GM23338 (cell line): ENCODE measurements around the gene HDAC10. TPM values are rescaled to one million over a fixed set of nuclear protein-coding genes. Genes with fewer than 3 reads are reported as not detected.
A peak's percentile ranks its signal among the peaks of the same experiment; 100 is the strongest.

Experiments
- ATAC-seq: fragments of 200-7000 bp; cut with Tn5 transposase; 3 replicates; pipeline ENCODE4 v1.9.1; 2020
- DNase-seq: peaks from one replicate; pipeline ENCODE4 v3.0.0-alpha.2; 2015; ENCODE audit warnings: low spot score
- H2AFZ ChIP-seq: fragments of 200-600 bp; sonication (generic); 2 replicates; pipeline ENCODE4 v1.8.0; 2016; ENCODE audit warnings: antibody characterized with exemption, mild to moderate bottlenecking, moderate library complexity
- H3F3A ChIP-seq: fragments of 200-600 bp; sonication (generic); replicated peaks from 2 replicates; pipeline ENCODE4 v1.8.0; 2017; ENCODE audit warnings: antibody characterized with exemption, mixed run types, low read depth
- H3K27ac ChIP-seq: fragments of 200-600 bp; sonication (generic); 2 replicates; pipeline ENCODE4 v1.6.1; 2016; ENCODE audit warnings: low read depth
- H3K27me3 ChIP-seq: fragments of 200-600 bp; sonication (generic); 2 replicates; pipeline ENCODE4 v1.8.0; 2016; ENCODE audit warnings: mild to moderate bottlenecking, mixed run types, moderate library complexity; ENCODE audit not compliant: insufficient read depth
- H3K36me3 ChIP-seq: fragments of 200-600 bp; sonication (generic); 2 replicates; pipeline ENCODE4 v1.8.0; 2016; ENCODE audit warnings: mild to moderate bottlenecking; ENCODE audit not compliant: insufficient read depth
- H3K4me1 ChIP-seq: fragments of 200-600 bp; sonication (generic); 2 replicates; pipeline ENCODE4 v1.8.0; 2016; ENCODE audit warnings: mild to moderate bottlenecking, moderate library complexity; ENCODE audit not compliant: insufficient read depth
- H3K4me2 ChIP-seq: fragments of 200-600 bp; sonication (generic); 2 replicates; pipeline ENCODE4 v1.7.1; 2017; ENCODE audit warnings: mixed run types
- H3K4me3 ChIP-seq: fragments of 200-600 bp; sonication (generic); 2 replicates; pipeline ENCODE4 v1.6.1; 2016; ENCODE audit warnings: mixed run types
- H3K79me2 ChIP-seq: fragments of 200-600 bp; sonication (generic); replicated peaks from 2 replicates; pipeline ENCODE4 v1.8.0; 2017; ENCODE audit warnings: mild to moderate bottlenecking; ENCODE audit not compliant: insufficient read depth
- H3K9me2 ChIP-seq: fragments of 200-600 bp; sonication (generic); 2 replicates; pipeline ENCODE4 v1.8.0; 2017; ENCODE audit not compliant: insufficient read depth
- H4K20me1 ChIP-seq: fragments of 200-600 bp; sonication (generic); replicated peaks from 2 replicates; pipeline ENCODE4 v1.8.0; 2017; ENCODE audit warnings: mild to moderate bottlenecking; ENCODE audit not compliant: insufficient read depth
- H3K27ac Mint-ChIP-seq: 2 replicates; pipeline ENCODE4 v1.8.0; 2020; ENCODE audit warnings: inconsistent platforms, mild to moderate bottlenecking, moderate library complexity, mixed read lengths
- H3K27me3 Mint-ChIP-seq: 3 replicates; pipeline ENCODE4 v1.8.0; 2022; ENCODE audit warnings: low read depth, mild to moderate bottlenecking, moderate library complexity, mixed read lengths, inconsistent platforms; ENCODE audit not compliant: insufficient read depth, poor library complexity
- H3K36me3 Mint-ChIP-seq: 3 replicates; pipeline ENCODE4 v1.8.0; 2021; ENCODE audit warnings: low read depth, mild to moderate bottlenecking, inconsistent platforms, moderate library complexity, mixed read lengths
- H3K4me1 Mint-ChIP-seq: 3 replicates; pipeline ENCODE4 v1.8.0; 2020; ENCODE audit warnings: mild to moderate bottlenecking, inconsistent platforms, mixed read lengths
- H3K4me3 Mint-ChIP-seq: 3 replicates; pipeline ENCODE4 v1.8.0; 2021; ENCODE audit warnings: moderate library complexity, mild to moderate bottlenecking, inconsistent platforms, mixed read lengths
- H3K9me3 Mint-ChIP-seq: 3 replicates; pipeline ENCODE4 v1.8.0; 2020; ENCODE audit warnings: moderate library complexity, mild to moderate bottlenecking, inconsistent platforms, mixed read lengths
- CREB1 ChIP-seq: fragments of 250-450 bp; sonication (Bioruptor Pico); IDR thresholded peaks from 2 replicates; pipeline ENCODE4 v1.5.0; 2020; ENCODE audit warnings: low read depth, mild to moderate bottlenecking, moderate library complexity
- EZH2phosphoT487 ChIP-seq: fragments of 200-600 bp; sonication (generic); IDR thresholded peaks from one replicate; pipeline ENCODE4 v1.8.1; 2018; ENCODE audit warnings: antibody characterized with exemption; ENCODE audit not compliant: unreplicated experiment
- JUNB ChIP-seq: IDR thresholded peaks from one replicate; pipeline ENCODE4 v1.6.1; 2016; ENCODE audit warnings: antibody characterized with exemption; ENCODE audit not compliant: unreplicated experiment
- NANOG ChIP-seq: IDR thresholded peaks from 2 replicates; pipeline ENCODE4 v1.6.1; 2016; ENCODE audit warnings: antibody characterized with exemption, borderline replicate concordance
- POLR2AphosphoS5 ChIP-seq: IDR thresholded peaks from 2 replicates; pipeline ENCODE4 v1.6.1; 2016; ENCODE audit warnings: antibody characterized with exemption, low read depth
- STAT1 ChIP-seq: IDR thresholded peaks from one replicate; pipeline ENCODE4 v1.6.1; 2016; ENCODE audit warnings: antibody characterized with exemption; ENCODE audit not compliant: unreplicated experiment
- ZNF114 ChIP-seq: fragments of 250-450 bp; sonication (Bioruptor Pico); IDR thresholded peaks from 2 replicates; pipeline ENCODE4 v1.5.0; 2020; ENCODE audit warnings: mild to moderate bottlenecking, moderate library complexity
- ZNF331 ChIP-seq: fragments of 250-450 bp; sonication (Bioruptor Pico); IDR thresholded peaks from 2 replicates; pipeline ENCODE4 v1.5.0; 2020; ENCODE audit warnings: low read depth, mild to moderate bottlenecking, moderate library complexity
- polyA plus RNA-seq: library from polyadenylated mRNA; unstranded; fragments of >200 nt; fragmentation: Nextera tagmentation; extraction: Ambion mirVana; gene quantifications from 2 replicates; pipeline ENCODE4 v1.2.1, GENCODE V29; 2016
- total RNA-seq: library from RNA; depleted of rRNA; stranded (reverse); fragments of >200 nt; shearing (Covaris generic); gene quantifications from 2 replicates; pipeline ENCODE4 v1.2.3, GENCODE V29; 2014
- TF ChIP-seq, protein P1 (sequence below): IDR thresholded peaks from one replicate; pipeline ENCODE4 v1.6.1; 2018; ENCODE audit warnings: antibody characterized with exemption; ENCODE audit not compliant: unreplicated experiment

Gene HDAC10
- total and polyA plus RNA-seq, 2 experiments from 2014 or later: 4.1 to 41.9 TPM

- TF ChIP-seq JUNB: no peak
These were observed 42.6 kb upstream of the HDAC10 start (continued) for GRCh38 chr22:50293441-50294318.

GRCh38 chr22:50292643-50293440 lies 41.8 kb upstream of the HDAC10 start:
- Mint-ChIP-seq H3K4me1 (peaks cover 14% of the 10 kb centered on the region), H3K27ac (peak overlapping the region; percentile 79), H3K9me3 (no peaks in the 10 kb centered on the region; the same call in 2 of the 3 replicates), H3K36me3 (peaks cover 8% of the 10 kb centered on the region; the same call in 2 of the 3 replicates), H3K27me3 (peaks cover 20% of the 10 kb centered on the region), H3K4me3 (peak overlapping the region; percentile 56)
- Histone ChIP-seq H4K20me1 (no peaks in the 10 kb centered on the region; the same call in 1 of the 2 replicates), H3K4me2 (peak overlapping the region; percentile 75), H3K79me2 (peaks cover 48% of the 10 kb centered on the region), H3K36me3 (no peaks in the 10 kb centered on the region), H3K4me3 (peak overlapping the region; percentile 48), H3K4me1 (peaks cover 20% of the 10 kb centered on the region), H3K27ac (peak overlapping the region; percentile 90), H3K27me3 (no peaks in the 10 kb centered on the region), H3K9me2 (no peaks in the 10 kb centered on the region), H2AFZ (no peak overlapping the region), H3F3A (no peaks in the 10 kb centered on the region; the same call in 1 of the 2 replicates)
- no peak for TF ChIP-seq CREB1 (CRISPR knock-in tag)
- no peak for TF ChIP-seq POLR2AphosphoS5
- DNase-seq (no peak), ATAC-seq (peak; percentile 40)

GRCh38 chr22:50289942-50290630 lies 39.0 kb upstream of the HDAC10 start:
- ATAC-seq: no peak
- no peaks in the 10 kb centered on the region for H3K36me3 ChIP-seq
- H3K4me1 ChIP-seq: peaks cover 20% of the 10 kb centered on the region
- Mint-ChIP-seq H3K4me1 (peaks cover 12% of the 10 kb centered on the region), H3K36me3 (peaks cover 12% of the 10 kb centered on the region), H3K27ac (no peak overlapping the region), H3K27me3 (peaks cover 12% of the 10 kb centered on the region), H3K4me3 (no peak overlapping the region), H3K9me3 (no peaks in the 10 kb centered on the region; the same call in 2 of the 3 replicates)
- no peak overlapping the region for H3K27ac ChIP-seq
- no peaks in the 10 kb centered on the region for H3K27me3 ChIP-seq
- no peaks in the 10 kb centered on the region for H3F3A ChIP-seq
- H2AFZ ChIP-seq: no peak overlapping the region
- no peaks in the 10 kb centered on the region; the same call in 1 of the 2 replicates for H4K20me1 ChIP-seq
- peaks cover 22% of the 10 kb centered on the region for H3K79me2 ChIP-seq
- DNase-seq: no peak
- no peak overlapping the region for H3K4me2 ChIP-seq
- H3K4me3 ChIP-seq: no peak overlapping the region
- H3K9me2 ChIP-seq: no peaks in the 10 kb centered on the region
- no peak for TF ChIP-seq CREB1 (CRISPR knock-in tag)
- TF ChIP-seq NANOG: no peak
- TF ChIP-seq POLR2AphosphoS5: no peak
- TF ChIP-seq ZNF331: no peak
- no peak for TF ChIP-seq EZH2phosphoT487
- TF ChIP-seq STAT1: no peak
- TF ChIP-seq JUNB: no peak
- TF ChIP-seq ZNF114 (CRISPR knock-in tag): no peak
- TF ChIP-seq, protein P1, sequence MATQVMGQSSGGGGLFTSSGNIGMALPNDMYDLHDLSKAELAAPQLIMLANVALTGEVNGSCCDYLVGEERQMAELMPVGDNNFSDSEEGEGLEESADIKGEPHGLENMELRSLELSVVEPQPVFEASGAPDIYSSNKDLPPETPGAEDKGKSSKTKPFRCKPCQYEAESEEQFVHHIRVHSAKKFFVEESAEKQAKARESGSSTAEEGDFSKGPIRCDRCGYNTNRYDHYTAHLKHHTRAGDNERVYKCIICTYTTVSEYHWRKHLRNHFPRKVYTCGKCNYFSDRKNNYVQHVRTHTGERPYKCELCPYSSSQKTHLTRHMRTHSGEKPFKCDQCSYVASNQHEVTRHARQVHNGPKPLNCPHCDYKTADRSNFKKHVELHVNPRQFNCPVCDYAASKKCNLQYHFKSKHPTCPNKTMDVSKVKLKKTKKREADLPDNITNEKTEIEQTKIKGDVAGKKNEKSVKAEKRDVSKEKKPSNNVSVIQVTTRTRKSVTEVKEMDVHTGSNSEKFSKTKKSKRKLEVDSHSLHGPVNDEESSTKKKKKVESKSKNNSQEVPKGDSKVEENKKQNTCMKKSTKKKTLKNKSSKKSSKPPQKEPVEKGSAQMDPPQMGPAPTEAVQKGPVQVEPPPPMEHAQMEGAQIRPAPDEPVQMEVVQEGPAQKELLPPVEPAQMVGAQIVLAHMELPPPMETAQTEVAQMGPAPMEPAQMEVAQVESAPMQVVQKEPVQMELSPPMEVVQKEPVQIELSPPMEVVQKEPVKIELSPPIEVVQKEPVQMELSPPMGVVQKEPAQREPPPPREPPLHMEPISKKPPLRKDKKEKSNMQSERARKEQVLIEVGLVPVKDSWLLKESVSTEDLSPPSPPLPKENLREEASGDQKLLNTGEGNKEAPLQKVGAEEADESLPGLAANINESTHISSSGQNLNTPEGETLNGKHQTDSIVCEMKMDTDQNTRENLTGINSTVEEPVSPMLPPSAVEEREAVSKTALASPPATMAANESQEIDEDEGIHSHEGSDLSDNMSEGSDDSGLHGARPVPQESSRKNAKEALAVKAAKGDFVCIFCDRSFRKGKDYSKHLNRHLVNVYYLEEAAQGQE: no peak
